HUES48 (cell line): ENCODE results near the gene MAP3K13.
"Not testable (repeated sequence)": the region's sequence is repeated elsewhere in the genome, so short reads cannot be mapped to it uniquely, and the experiment has no call there.

ENCODE experiments used
- H3K27ac ChIP-seq: one replicate; pipeline ENCODE4 v1.7.0; 2013; ENCODE audit warnings: low read depth, low read length, inconsistent platforms
- H3K27me3 ChIP-seq: 2 replicates; pipeline ENCODE4 v1.6.1; 2013; ENCODE audit warnings: mild to moderate bottlenecking, low read length; ENCODE audit not compliant: control insufficient read depth, insufficient read depth
- H3K36me3 ChIP-seq: 2 replicates; pipeline ENCODE4 v1.6.1; 2013; ENCODE audit warnings: low read length; ENCODE audit not compliant: control insufficient read depth, insufficient read depth
- H3K4me1 ChIP-seq: 2 replicates; pipeline ENCODE4 v1.6.1; 2013; ENCODE audit warnings: mild to moderate bottlenecking, low read length; ENCODE audit not compliant: control insufficient read depth, insufficient read depth
- H3K4me3 ChIP-seq: 2 replicates; pipeline ENCODE4 v1.5.1; 2013; ENCODE audit warnings: mild to moderate bottlenecking, low read depth, low read length
- H3K9ac ChIP-seq: 2 replicates; pipeline ENCODE4 v1.6.1; 2013; ENCODE audit warnings: mild to moderate bottlenecking, low read depth, low read length, moderate library complexity
- H3K9me3 ChIP-seq: 2 replicates; pipeline ENCODE4 v1.6.1; 2013; ENCODE audit warnings: low read length; ENCODE audit not compliant: control insufficient read depth, insufficient read depth

The MAP3K13 gene

GRCh38 chr3:185366913-185367312, 4.0 kb downstream of the MAP3K13 start:
- Histone ChIP-seq H3K9ac (no peak overlapping the region), H3K27me3 (peaks cover 25% of the 10 kb centered on the region), H3K36me3 (no peaks in the 10 kb centered on the region), H3K9me3 (no peaks in the 10 kb centered on the region), H3K4me3 (no peak overlapping the region), H3K4me1 (peaks cover 4% of the 10 kb centered on the region), H3K27ac (no peak overlapping the region)

DNA sequence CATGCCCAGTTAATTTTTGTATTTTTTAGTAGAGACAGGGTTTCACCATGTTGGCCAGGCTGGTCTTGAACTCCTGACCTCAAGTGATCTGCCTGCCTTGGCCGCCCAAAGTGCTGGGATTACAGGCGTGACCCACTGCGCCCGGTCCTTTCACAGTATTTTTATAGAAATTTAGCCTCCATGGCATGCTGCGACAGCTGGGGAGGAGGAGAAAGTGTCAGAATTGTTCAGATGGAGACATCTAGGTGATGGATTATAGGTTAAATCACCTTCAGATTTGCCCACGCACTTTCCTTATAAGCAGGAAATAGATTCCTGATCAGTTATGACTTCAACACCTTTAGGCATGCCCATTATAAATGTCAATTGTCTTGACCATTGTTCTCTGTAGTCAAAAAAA, 7.4 kb downstream of the MAP3K13 start:
- not testable (repeated sequence) for H3K27me3 ChIP-seq, H3K27ac ChIP-seq, H3K9me3 ChIP-seq

DNA sequence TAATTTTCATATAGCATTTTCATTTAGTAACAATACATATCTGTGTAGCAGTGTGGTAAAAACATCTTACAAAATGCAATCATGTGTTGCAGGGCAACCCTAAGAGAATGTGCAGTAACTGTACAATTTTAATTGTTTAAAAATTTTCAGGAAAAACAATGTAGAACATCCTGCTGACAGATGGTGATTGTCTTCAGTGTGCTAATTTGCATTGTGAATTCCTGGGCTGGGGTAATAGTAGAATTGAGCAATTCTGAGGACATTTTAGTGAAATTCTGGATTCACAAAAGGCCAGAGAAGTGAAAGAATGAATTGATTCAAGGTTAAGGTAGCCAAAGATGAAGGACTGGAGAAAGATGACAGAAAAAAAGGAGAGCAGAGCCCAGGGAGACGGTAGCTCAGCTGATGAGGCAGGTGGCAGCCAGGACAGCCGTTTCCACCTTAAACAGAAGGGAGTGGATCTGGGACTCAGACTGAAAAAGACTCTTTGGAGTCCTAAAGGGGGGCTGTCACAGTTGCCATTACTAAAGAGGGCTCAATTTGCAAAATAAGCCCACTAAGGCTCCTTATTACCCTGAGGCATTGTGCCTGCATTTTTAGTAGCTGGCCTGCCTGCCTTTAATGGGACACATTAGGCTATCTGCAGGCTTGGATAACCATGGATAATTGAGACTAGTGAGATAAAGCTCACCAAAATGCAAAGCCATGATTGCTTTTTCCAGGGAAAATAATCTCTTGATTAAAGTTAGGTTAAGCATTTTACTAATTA, 8.6 kb downstream of the MAP3K13 start:
- Histone ChIP-seq H3K36me3 (no peaks in the 10 kb centered on the region), H3K27ac (no peak overlapping the region), H3K27me3 (no peaks in the 10 kb centered on the region), H3K4me3 (no peak overlapping the region), H3K9me3 (no peaks in the 10 kb centered on the region), H3K4me1 (peaks cover 4% of the 10 kb centered on the region), H3K9ac (no peak overlapping the region)

More for the DNA sequence above, 7.4 kb downstream of the MAP3K13 start:
- H3K4me1 ChIP-seq, H3K4me3 ChIP-seq, H3K36me3 ChIP-seq, H3K9ac ChIP-seq: not testable (repeated sequence)

GRCh38 chr3:185381320-185382058, 18.6 kb downstream of the MAP3K13 start:
- Histone ChIP-seq H3K9me3 (no peaks in the 10 kb centered on the region), H3K27ac (no peak overlapping the region), H3K4me1 (no peaks in the 10 kb centered on the region), H3K4me3 (no peak overlapping the region), H3K9ac (no peak overlapping the region), H3K27me3 (no peaks in the 10 kb centered on the region), H3K36me3 (no peaks in the 10 kb centered on the region)

DNA sequence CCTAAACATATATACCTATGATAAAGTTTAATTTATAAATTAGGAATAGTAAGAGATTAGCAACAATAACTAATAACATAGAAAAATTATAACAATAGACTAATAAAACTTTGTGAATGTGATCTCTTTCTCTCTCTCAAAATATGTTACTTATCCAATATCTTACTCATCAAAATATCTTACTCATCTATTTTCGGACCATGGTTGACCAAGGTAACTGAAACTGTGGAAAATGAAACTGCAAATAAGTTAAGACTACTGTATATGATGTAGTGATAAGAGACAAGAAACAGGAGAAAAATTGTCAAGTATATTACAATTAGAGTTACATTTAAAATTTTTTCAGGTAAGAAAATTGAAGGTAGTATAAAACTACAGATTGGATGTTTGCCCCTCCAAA, 19.2 kb downstream of the MAP3K13 start:
- no peaks in the 10 kb centered on the region for H3K36me3 ChIP-seq
- no peaks in the 10 kb centered on the region for H3K9me3 ChIP-seq
- H3K27ac ChIP-seq = no peak overlapping the region
- H3K4me1 ChIP-seq = no peaks in the 10 kb centered on the region
- H3K27me3 ChIP-seq = no peaks in the 10 kb centered on the region
- H3K4me3 ChIP-seq = no peak overlapping the region
- H3K9ac ChIP-seq = no peak overlapping the region

GRCh38 chr3:185386515-185386914, 23.6 kb downstream of the MAP3K13 start:
- not testable (repeated sequence) for H3K27ac ChIP-seq, H3K9ac ChIP-seq, H3K36me3 ChIP-seq, H3K27me3 ChIP-seq, H3K4me1 ChIP-seq, H3K4me3 ChIP-seq, H3K9me3 ChIP-seq

- H3K27ac ChIP-seq = no peak overlapping the region
- no peaks in the 10 kb centered on the region for H3K4me1 ChIP-seq
- no peaks in the 10 kb centered on the region for H3K27me3 ChIP-seq
- H3K9me3 ChIP-seq = no peaks in the 10 kb centered on the region
- H3K4me3 ChIP-seq = no peak overlapping the region
- H3K9ac ChIP-seq = no peak overlapping the region
- no peaks in the 10 kb centered on the region for H3K36me3 ChIP-seq
Observed at GRCh38 chr3:185387646-185388045, 24.7 kb downstream of the MAP3K13 start.

GRCh38 chr3:185393055-185393454, 30.1 kb downstream of the MAP3K13 start:
- H3K4me3 ChIP-seq = no peak overlapping the region
- H3K9me3 ChIP-seq = no peaks in the 10 kb centered on the region
- H3K27ac ChIP-seq = no peak overlapping the region
- H3K4me1 ChIP-seq = no peaks in the 10 kb centered on the region
- no peaks in the 10 kb centered on the region for H3K36me3 ChIP-seq
- no peak overlapping the region for H3K9ac ChIP-seq
- no peaks in the 10 kb centered on the region for H3K27me3 ChIP-seq

DNA sequence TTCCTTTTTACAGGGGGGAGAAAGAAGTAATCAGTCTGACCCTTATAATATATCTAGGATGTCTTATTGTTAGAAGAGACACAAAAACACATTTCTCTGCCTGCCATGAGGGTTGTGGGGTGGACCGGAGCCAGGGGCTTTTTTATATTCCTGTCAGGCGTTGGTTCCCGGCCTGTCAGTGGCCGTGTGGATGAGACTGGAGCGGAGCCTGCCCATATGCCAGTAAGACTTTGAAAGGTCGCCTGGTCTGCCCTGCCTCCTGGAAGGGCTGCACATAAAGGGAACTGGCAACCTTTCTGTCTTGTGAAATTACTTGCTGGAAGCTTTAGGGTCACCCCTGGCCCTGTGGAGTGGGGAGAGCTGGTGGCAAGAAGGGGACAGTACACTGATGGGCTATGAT, 34.7 kb downstream of the MAP3K13 start:
- Histone ChIP-seq H3K4me1 (peaks cover 6% of the 10 kb centered on the region; the same call in 1 of the 2 replicates), H3K27me3 (no peaks in the 10 kb centered on the region), H3K9me3 (no peaks in the 10 kb centered on the region), H3K4me3 (no peak overlapping the region), H3K36me3 (no peaks in the 10 kb centered on the region), H3K9ac (no peak overlapping the region), H3K27ac (no peak overlapping the region)

DNA sequence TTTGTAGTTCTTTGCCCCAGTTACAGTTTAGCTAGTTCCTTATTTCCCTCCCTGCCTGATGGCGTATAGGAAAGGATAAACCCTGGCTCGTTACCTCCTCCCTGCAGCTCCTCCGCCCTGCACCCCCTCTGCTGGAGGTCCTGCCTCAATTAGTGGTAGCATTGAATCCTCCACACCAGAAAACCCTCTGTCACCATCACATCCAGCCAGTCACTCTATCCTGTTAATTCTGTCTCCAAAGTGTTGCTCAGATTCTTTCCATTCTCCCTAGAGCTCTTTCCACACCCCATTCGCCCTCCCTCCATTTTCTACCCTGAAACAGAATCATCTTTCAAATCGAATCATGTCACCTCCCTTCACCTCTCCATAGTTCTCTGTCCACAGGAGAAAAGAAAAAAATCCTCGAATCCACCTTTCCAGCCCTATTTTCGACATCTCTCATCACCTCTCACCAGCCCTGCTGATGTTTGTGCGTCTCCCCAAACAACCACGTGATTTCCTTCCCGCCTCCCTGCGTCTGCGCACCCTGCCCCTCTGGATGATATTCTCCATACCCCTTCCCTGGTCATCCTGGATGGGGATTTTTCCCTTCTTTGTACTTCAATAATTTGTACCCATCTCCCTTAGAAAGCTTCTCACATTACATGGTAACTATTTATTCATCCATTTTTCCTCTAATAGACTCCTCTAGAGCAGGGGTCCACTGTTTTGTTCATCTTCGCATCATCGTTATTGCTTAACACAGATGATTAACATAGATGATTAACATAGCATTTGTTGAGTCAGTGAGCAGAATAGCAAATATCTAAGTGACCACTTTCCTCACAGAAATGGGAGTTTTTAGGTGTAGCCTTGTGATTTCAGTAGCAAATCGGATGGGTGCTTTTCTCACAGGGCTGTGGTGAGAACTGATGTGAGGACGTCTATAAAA, 37.1 kb downstream of the MAP3K13 start:
- H3K9me3 ChIP-seq = no peaks in the 10 kb centered on the region
- no peak overlapping the region for H3K27ac ChIP-seq
- no peaks in the 10 kb centered on the region for H3K36me3 ChIP-seq
- no peak overlapping the region for H3K9ac ChIP-seq
- H3K4me1 ChIP-seq = peaks cover 6% of the 10 kb centered on the region; the same call in 1 of the 2 replicates
- no peak overlapping the region for H3K4me3 ChIP-seq
- H3K27me3 ChIP-seq = no peaks in the 10 kb centered on the region
